Thyroid gland (tissue), 4 donors: ENCODE data around the gene CD27. TPM values are rescaled to one million over a fixed set of nuclear protein-coding genes. Genes with fewer than 3 reads are reported as not detected.
A peak's percentile ranks its signal among the peaks of the same experiment; 100 is the strongest.

Experiments
- DNase-seq, 2 donors: peaks; one replicate each; pipeline ENCODE4 v3.0.0-alpha.2; 2019
- H3K27ac ChIP-seq, 3 donors: fragments of 200-600 bp; sonication (generic); 1 replicate in 2 of 3; 2 replicates in 1 of 3; pipeline ENCODE4 v1.5.1; 2016 to 2019; ENCODE audit warnings: mild to moderate bottlenecking in 1 of 3, moderate library complexity in 1 of 3
- H3K27me3 ChIP-seq: fragments of 200-600 bp; sonication (generic); one replicate; pipeline ENCODE4 v1.5.1; 2019
- H3K36me3 ChIP-seq, 2 donors: fragments of 200-600 bp; sonication (generic); one replicate each; pipeline ENCODE4 v1.5.1; 2016 to 2019
- H3K4me1 ChIP-seq, 2 donors: fragments of 200-600 bp; sonication (generic); one replicate each; pipeline ENCODE4 v1.5.1; 2017 to 2019
- H3K4me3 ChIP-seq, 3 donors: fragments of 200-600 bp; sonication (generic); replicated peaks in 1 of 3; 1 replicate in 2 of 3; 2 replicates in 1 of 3; pipeline ENCODE4 v1.5.1; 2016; ENCODE audit warnings: mild to moderate bottlenecking in 1 of 3
- H3K9me3 ChIP-seq: fragments of 200-600 bp; sonication (generic); one replicate; pipeline ENCODE4 v1.5.1; 2017
- CTCF ChIP-seq, 6 experiments: fragments of 200-600 bp in 3 of 6; fragments of 450-650 bp in 3 of 6; sonication (generic) in 3 of 6; IDR thresholded peaks; one replicate each; pipeline ENCODE4 v1.5.1; 2016 to 2019; ENCODE audit warnings: antibody characterized with exemption in 6 of 6, mild to moderate bottlenecking in 2 of 6, inconsistent platforms in 1 of 6, moderate library complexity in 1 of 6
- POLR2A ChIP-seq, 2 donors: fragments of 450-650 bp; IDR thresholded peaks; one replicate each; pipeline ENCODE4 v1.6.1; 2017; ENCODE audit warnings: antibody characterized with exemption in 2 of 2, mild to moderate bottlenecking in 2 of 2, moderate library complexity in 1 of 2
- WGBS, 2 donors: methylation state at CpG; one replicate each; pipeline ENCODE4 v1.1.5; 2017; 5-methylcytosine and 5-hydroxymethylcytosine counted together
- intact Hi-C: fragments of 100-400 bp; cut with DNase I; formaldehyde crosslinking; loops from one replicate; pipeline ENCODE4 v1.15.1; 2023
- total RNA-seq, 4 donors: library from RNA; depleted of rRNA; stranded (reverse); fragments of >200 nt; gene quantifications; one replicate each; pipeline ENCODE4 v1.2.3, GENCODE V29; 2016

The CD27 gene
- total RNA-seq, 4 donors from 2014 or later, result 2.7 to 10.8 (median 6.4) TPM

GRCh38 chr12:6434205-6435140, 10.3 kb upstream of the CD27 start:
- H3K4me3 ChIP-seq, result no peak overlapping the region
- H3K36me3 ChIP-seq, result no peaks in the 10 kb centered on the region
- WGBS, 2 donors, result 77 to 80% methylated on average over 12 to 17 of the region's 17 CpGs
- H3K27me3 ChIP-seq, result no peaks in the 10 kb centered on the region
- H3K9me3 ChIP-seq, result no peaks in the 10 kb centered on the region
- TF ChIP-seq CTCF (IDR thresholded peaks at IDR 0.05), result no peak
- TF ChIP-seq POLR2A (IDR thresholded peaks at IDR 0.05), result no peak
- H3K4me1 ChIP-seq, result peaks cover 33 to 45% of the 10 kb centered on the region in 2 donors
- intact Hi-C loops, result no loop called here
- H3K27ac ChIP-seq, result peak overlapping the region; percentile 32 to 67 (median 60)
- peak in 1 of 2 donors; percentile 8 for DNase-seq

DNA sequence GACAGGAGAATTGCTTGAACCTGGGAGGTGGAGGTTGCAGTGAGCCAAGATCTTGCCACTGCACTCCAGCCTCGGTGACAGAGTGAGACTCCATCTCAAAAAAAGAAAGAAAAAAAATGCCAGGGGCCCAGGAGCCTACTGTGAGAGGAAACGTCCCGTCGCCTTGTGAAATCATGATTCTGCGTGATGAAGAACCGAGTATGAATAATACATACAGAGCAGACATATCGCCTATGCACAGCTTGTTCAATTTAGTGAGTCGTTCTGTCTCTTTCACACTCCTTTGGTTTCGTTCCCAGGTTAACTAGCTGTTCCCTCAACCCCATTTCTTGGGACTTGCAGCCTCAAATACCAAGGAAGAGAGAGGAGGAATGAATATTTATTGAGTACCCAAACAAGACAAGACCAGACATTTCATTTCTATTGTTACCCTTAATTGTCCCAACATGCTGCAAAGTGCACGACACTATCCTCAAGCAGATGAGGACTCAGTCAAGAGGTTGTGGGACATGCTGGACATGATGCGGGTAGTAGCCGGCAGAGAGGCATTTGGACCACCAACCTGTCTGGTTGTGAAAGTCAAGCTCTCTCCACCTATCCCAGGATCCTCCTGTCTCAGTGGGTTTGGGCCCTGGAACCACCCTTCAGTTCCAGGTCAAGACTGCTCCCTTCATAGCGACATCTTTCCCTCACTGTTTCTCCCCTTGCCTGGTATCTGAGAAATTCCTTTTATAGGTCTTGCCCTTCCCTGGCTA, 8.6 kb upstream of the CD27 start:
- Histone ChIP-seq H3K4me1 (peaks cover 23 to 33% of the 10 kb centered on the region in 2 donors), H3K36me3 (no peaks in the 10 kb centered on the region), H3K27me3 (no peaks in the 10 kb centered on the region), H3K9me3 (no peaks in the 10 kb centered on the region), H3K27ac (no peak overlapping the region), H3K4me3 (no peak overlapping the region)
- no peak for DNase-seq
- WGBS, 2 donors, result 88 to 93% methylated on average over 13 of the region's 13 CpGs
- no peak for TF ChIP-seq POLR2A (IDR thresholded peaks at IDR 0.05)
- TF ChIP-seq CTCF (IDR thresholded peaks at IDR 0.05), result no peak
- intact Hi-C loops, result no loop called here

GRCh38 chr12:6437586-6437985, 7.2 kb upstream of the CD27 start:
- intact Hi-C loops, result no loop called here
- no peak for TF ChIP-seq CTCF (IDR thresholded peaks at IDR 0.05)
- TF ChIP-seq POLR2A (IDR thresholded peaks at IDR 0.05), result no peak

DNA sequence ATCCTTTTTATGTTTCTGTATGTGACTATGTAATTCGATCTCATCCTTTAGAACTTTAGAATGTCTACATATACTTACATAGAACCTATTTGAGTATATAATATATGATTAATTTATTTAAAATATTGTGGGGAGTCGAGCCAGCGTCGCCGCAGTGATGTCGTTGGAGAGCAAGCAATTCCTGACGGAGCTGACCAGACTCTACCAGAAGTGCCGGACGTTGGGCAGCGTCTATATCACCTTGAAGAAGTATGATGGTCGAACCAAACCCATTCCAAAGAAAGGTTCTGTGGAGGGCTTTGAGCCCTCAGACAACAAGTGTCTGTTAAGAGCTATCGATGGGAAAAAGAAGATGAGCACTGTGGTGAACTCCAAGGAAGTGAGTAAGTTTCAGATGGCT, 6.4 kb upstream of the CD27 start:
- TF ChIP-seq POLR2A (IDR thresholded peaks at IDR 0.05) (no peak), CTCF (IDR thresholded peaks at IDR 0.05) (no peak)
- DNase-seq, result no peak
- intact Hi-C loops, result no loop called here
- H3K27me3 ChIP-seq, result no peaks in the 10 kb centered on the region
- 87 to 94% methylated on average over 12 of the region's 12 CpGs for WGBS, 2 donors
- no peak overlapping the region for H3K27ac ChIP-seq
- no peaks in the 10 kb centered on the region for H3K36me3 ChIP-seq
- no peak overlapping the region for H3K4me3 ChIP-seq
- peaks cover 6 to 11% of the 10 kb centered on the region in 2 donors for H3K4me1 ChIP-seq
- H3K9me3 ChIP-seq, result no peaks in the 10 kb centered on the region

More at GRCh38 chr12:6437586-6437985, 7.2 kb upstream of the CD27 start:
- Histone ChIP-seq H3K27me3 (no peaks in the 10 kb centered on the region), H3K9me3 (no peaks in the 10 kb centered on the region), H3K36me3 (no peaks in the 10 kb centered on the region), H3K4me3 (no peak overlapping the region), H3K4me1 (peaks cover 8 to 19% of the 10 kb centered on the region in 2 donors), H3K27ac (no peak overlapping the region)
- peak in 1 of 2 donors; percentile 1 for DNase-seq
- 92 to 95% methylated on average over 3 of the region's 3 CpGs for WGBS, 2 donors
